GM18868 (cell line): ENCODE results near the gene FAM168B.

Source experiments
- ATAC-seq: cut with Tn5 transposase; IDR thresholded peaks from one replicate; pipeline ENCODE4 v1.9.1; 2021; ENCODE audit warnings: mild to moderate bottlenecking, moderate library complexity; ENCODE audit not compliant: unreplicated experiment

Gene FAM168B

GRCh38 chr2:131056932-131057287 lies 36.4 kb downstream of the FAM168B start:
- ATAC-seq = no peak

GRCh38 chr2:131056204-131056931 lies 36.9 kb downstream of the FAM168B start:
- no peak for ATAC-seq

- ATAC-seq = no peak
Observed at GRCh38 chr2:131055169-131056065, 37.8 kb downstream of the FAM168B start.

GRCh38 chr2:131054488-131054887 lies 38.8 kb downstream of the FAM168B start:
- ATAC-seq = no peak

- no peak for ATAC-seq
Observed at GRCh38 chr2:131052741-131053263, 40.5 kb downstream of the FAM168B start.

- no peak for ATAC-seq
Observed at GRCh38 chr2:131050896-131051295, 42.4 kb downstream of the FAM168B start.

GRCh38 chr2:131049150-131049718 lies 44.0 kb downstream of the FAM168B start:
- ATAC-seq = no peak

GRCh38 chr2:131048641-131049040 lies 44.6 kb downstream of the FAM168B start:
- ATAC-seq = no peak

- ATAC-seq = no peak
Observed at GRCh38 chr2:131047920-131048560, 45.2 kb downstream of the FAM168B start.

- no peak for ATAC-seq
Observed at GRCh38 chr2:131046918-131047652, 46.2 kb downstream of the FAM168B start.

- no peak for ATAC-seq
Observed at GRCh38 chr2:131046028-131046917, 47.0 kb downstream of the FAM168B start.

GRCh38 chr2:131045286-131046027 lies 47.8 kb downstream of the FAM168B start:
- ATAC-seq = no peak

GRCh38 chr2:131044757-131045150 lies 48.5 kb downstream of the FAM168B start:
- ATAC-seq = no peak

- ATAC-seq = no peak
Observed at GRCh38 chr2:131044075-131044756, 49.0 kb downstream of the FAM168B start.

GRCh38 chr2:131043199-131044074 lies 49.8 kb downstream of the FAM168B start:
- no peak for ATAC-seq

- ATAC-seq = no peak
Observed at GRCh38 chr2:131042148-131042775, 51.0 kb downstream of the FAM168B start.
